NCI-H1092 (cell line): Measurements from ENCODE around the gene ZGRF1.
"Not testable (repeated sequence)": the region's sequence is repeated elsewhere in the genome, so short reads cannot be mapped to it uniquely, and the experiment has no call there.

Experiments used
- DNase-seq: peaks from one replicate; lab custom pipeline; 2025; lab: John Stamatoyannopoulos, UW

Gene ZGRF1

GRCh38 chr4:112636688-112637551 is at the start of gene ZGRF1, which contains the start of gene LARP7:
ZGRF1 (minus strand) TSS chr4:112636909; CDS start chr4:112633176, 3,733 bp downstream.
LARP7 (plus strand) TSS chr4:112637143; CDS start chr4:112644670, 7,527 bp downstream.
- DNase-seq = peak; percentile 99

GRCh38 chr4:112680996-112681395 is 44.3 kb upstream of the ZGRF1 start:
- no peak for DNase-seq

GRCh38 chr4:112677519-112678091 is 40.9 kb upstream of the ZGRF1 start:
- no peak for DNase-seq

- no peak for DNase-seq
Measured at GRCh38 chr4:112674376-112674775, 37.7 kb upstream of the ZGRF1 start.

GRCh38 chr4:112673686-112674085 is 37.0 kb upstream of the ZGRF1 start:
- DNase-seq = no peak

GRCh38 chr4:112673076-112673475 is 36.4 kb upstream of the ZGRF1 start:
- no peak for DNase-seq

- no peak for DNase-seq
Measured at GRCh38 chr4:112668131-112668530, 31.4 kb upstream of the ZGRF1 start.

GRCh38 chr4:112664611-112665010 is 27.9 kb upstream of the ZGRF1 start:
- DNase-seq = no peak

GRCh38 chr4:112656115-112656514 is 19.4 kb upstream of the ZGRF1 start:
- not testable (repeated sequence) for DNase-seq

GRCh38 chr4:112655270-112655669 is 18.6 kb upstream of the ZGRF1 start:
- DNase-seq = no peak

- no peak for DNase-seq
Measured at GRCh38 chr4:112652216-112652615, 15.5 kb upstream of the ZGRF1 start.

- DNase-seq = no peak
Measured at GRCh38 chr4:112651641-112652040, 14.9 kb upstream of the ZGRF1 start.

- no peak for DNase-seq
Measured at GRCh38 chr4:112650332-112650731, 13.6 kb upstream of the ZGRF1 start.

- no peak for DNase-seq
Measured at GRCh38 chr4:112649055-112649408, 12.3 kb upstream of the ZGRF1 start.

GRCh38 chr4:112648263-112649054 is 11.8 kb upstream of the ZGRF1 start:
- no peak for DNase-seq

GRCh38 chr4:112647785-112648184 is 11.1 kb upstream of the ZGRF1 start:
- no peak for DNase-seq

GRCh38 chr4:112646632-112647537 is 10.2 kb upstream of the ZGRF1 start:
- DNase-seq = no peak

- DNase-seq = no peak
Measured at GRCh38 chr4:112645541-112646329, 9.0 kb upstream of the ZGRF1 start.

- not testable (repeated sequence) for DNase-seq
Measured at GRCh38 chr4:112644595-112645535, 8.2 kb upstream of the ZGRF1 start.

- no peak for DNase-seq
Measured at GRCh38 chr4:112642526-112642925, 5.8 kb upstream of the ZGRF1 start.
